ENCODE results near the gene GLT1D1. TPM values are rescaled to one million over a fixed set of nuclear protein-coding genes. Genes with fewer than 3 reads are reported as not detected.

GLT1D1 gene
- total and polyA plus RNA-seq, 2 experiments from 2014 or later: 1.4 to 4.4 TPM

DNA sequence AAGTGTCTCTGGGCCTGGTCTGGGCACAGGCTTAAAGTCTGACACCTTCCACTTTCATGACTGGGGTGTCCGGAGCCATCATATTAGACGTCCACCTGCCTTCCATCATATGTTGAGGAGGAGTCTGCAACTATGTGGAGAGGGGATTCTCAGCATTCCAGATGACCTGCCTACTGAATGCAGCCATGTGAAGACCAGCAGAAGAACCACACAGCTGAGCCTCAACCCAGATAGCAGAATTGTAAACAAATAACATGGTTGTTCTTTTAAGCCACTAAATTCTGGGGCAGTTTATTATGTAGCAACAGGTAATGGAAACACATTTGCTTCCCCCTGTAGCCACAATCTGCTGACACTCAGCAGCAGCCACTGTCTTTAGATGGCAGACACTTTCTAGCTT is 25.6 kb upstream of the GLT1D1 start:
- Histone ChIP-seq H3K4me1 (ENCODE audit: insufficient read depth) (no peaks in the 10 kb centered on the region), H3K36me3 (ENCODE audit: insufficient read depth) (no peaks in the 10 kb centered on the region; the same call in 1 of the 2 replicates), H4K20me1 (replicated peaks; ENCODE audit: insufficient read depth) (no peaks in the 10 kb centered on the region), H3K27ac (ENCODE audit: low read depth) (no peak overlapping the region), H3K27me3 (ENCODE audit: insufficient read depth) (no peaks in the 10 kb centered on the region), H3K79me2 (replicated peaks; ENCODE audit: insufficient read depth) (peaks cover 4% of the 10 kb centered on the region), H3K4me2 (no peak overlapping the region), H3K9me2 (ENCODE audit: insufficient read depth) (no peaks in the 10 kb centered on the region), H2AFZ (no peak overlapping the region), H3F3A (replicated peaks; ENCODE audit: low read depth) (no peaks in the 10 kb centered on the region), H3K4me3 (no peak overlapping the region)
- DNase-seq (ENCODE audit: low spot score): no peak
- peaks cover 66% of the 10 kb centered on the region for H3K9me3 Mint-ChIP-seq
- peaks cover 21% of the 10 kb centered on the region for H3K36me3 Mint-ChIP-seq (ENCODE audit: low read depth)
- TF ChIP-seq STAT1 (IDR thresholded peaks at IDR 0.05; ENCODE audit: unreplicated experiment) (no peak), NANOG (IDR thresholded peaks at IDR 0.05; ENCODE audit: borderline replicate concordance) (no peak), POLR2AphosphoS5 (IDR thresholded peaks at IDR 0.05; ENCODE audit: low read depth) (no peak), ZNF114 (CRISPR knock-in tag; IDR thresholded peaks at IDR 0.05) (no peak), JUNB (IDR thresholded peaks at IDR 0.05; ENCODE audit: unreplicated experiment) (no peak), EZH2 (IDR thresholded peaks at IDR 0.05; ENCODE audit: low read depth, unreplicated experiment) (no peak)
- TF ChIP-seq, protein P1, sequence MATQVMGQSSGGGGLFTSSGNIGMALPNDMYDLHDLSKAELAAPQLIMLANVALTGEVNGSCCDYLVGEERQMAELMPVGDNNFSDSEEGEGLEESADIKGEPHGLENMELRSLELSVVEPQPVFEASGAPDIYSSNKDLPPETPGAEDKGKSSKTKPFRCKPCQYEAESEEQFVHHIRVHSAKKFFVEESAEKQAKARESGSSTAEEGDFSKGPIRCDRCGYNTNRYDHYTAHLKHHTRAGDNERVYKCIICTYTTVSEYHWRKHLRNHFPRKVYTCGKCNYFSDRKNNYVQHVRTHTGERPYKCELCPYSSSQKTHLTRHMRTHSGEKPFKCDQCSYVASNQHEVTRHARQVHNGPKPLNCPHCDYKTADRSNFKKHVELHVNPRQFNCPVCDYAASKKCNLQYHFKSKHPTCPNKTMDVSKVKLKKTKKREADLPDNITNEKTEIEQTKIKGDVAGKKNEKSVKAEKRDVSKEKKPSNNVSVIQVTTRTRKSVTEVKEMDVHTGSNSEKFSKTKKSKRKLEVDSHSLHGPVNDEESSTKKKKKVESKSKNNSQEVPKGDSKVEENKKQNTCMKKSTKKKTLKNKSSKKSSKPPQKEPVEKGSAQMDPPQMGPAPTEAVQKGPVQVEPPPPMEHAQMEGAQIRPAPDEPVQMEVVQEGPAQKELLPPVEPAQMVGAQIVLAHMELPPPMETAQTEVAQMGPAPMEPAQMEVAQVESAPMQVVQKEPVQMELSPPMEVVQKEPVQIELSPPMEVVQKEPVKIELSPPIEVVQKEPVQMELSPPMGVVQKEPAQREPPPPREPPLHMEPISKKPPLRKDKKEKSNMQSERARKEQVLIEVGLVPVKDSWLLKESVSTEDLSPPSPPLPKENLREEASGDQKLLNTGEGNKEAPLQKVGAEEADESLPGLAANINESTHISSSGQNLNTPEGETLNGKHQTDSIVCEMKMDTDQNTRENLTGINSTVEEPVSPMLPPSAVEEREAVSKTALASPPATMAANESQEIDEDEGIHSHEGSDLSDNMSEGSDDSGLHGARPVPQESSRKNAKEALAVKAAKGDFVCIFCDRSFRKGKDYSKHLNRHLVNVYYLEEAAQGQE (IDR thresholded peaks at IDR 0.05; ENCODE audit: unreplicated experiment): no peak
- no peak overlapping the region for H3K27ac Mint-ChIP-seq
- H3K4me1 Mint-ChIP-seq: peaks cover 4% of the 10 kb centered on the region; the same call in 2 of the 3 replicates
- no peak overlapping the region for H3K4me3 Mint-ChIP-seq
- no peaks in the 10 kb centered on the region for H3K27me3 Mint-ChIP-seq (ENCODE audit: insufficient read depth, low read depth, poor library complexity)
- ATAC-seq: no peak

DNA sequence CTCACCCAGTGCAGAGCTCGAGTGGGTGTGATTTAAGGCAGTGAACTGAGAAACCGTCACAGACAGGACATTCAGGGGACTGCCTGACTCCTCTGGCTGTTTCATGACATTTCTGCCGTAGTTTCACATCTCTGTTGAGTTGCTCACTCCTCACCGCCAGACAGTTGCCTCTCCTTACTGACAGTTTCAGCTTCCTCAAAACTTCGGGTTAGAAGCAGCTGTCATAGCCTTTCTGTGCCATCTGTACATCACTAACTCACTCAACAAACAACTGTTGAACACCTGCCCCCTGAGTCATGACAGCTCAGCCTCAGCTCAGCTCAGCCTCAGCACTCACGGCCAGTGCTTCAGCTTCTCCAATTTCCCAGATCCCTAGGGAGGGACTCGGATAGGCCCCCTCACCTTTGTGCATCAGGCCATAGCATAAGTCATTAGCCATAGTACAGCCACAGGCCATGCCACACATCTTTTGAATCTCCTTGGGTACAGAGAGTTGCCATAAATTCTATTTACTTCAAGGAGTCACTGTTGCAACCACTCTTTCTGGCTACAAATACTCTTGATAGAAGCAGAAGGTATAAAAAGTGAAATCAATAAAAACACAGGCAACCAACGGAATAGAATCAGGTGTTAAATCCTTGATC is 23.3 kb upstream of the GLT1D1 start:
- H3K4me3 ChIP-seq: no peak overlapping the region
- Mint-ChIP-seq H3K27me3 (ENCODE audit: insufficient read depth, low read depth, poor library complexity) (no peaks in the 10 kb centered on the region), H3K36me3 (ENCODE audit: low read depth) (peaks cover 21% of the 10 kb centered on the region), H3K9me3 (peaks cover 71% of the 10 kb centered on the region), H3K4me3 (no peak overlapping the region), H3K4me1 (peaks cover under 1% of the 10 kb centered on the region; the same call in 2 of the 3 replicates), H3K27ac (no peak overlapping the region)
- no peaks in the 10 kb centered on the region for H3F3A ChIP-seq (replicated peaks; ENCODE audit: low read depth)
- H3K27me3 ChIP-seq (ENCODE audit: insufficient read depth): no peaks in the 10 kb centered on the region
- H3K4me1 ChIP-seq (ENCODE audit: insufficient read depth): no peaks in the 10 kb centered on the region
- H3K79me2 ChIP-seq (replicated peaks; ENCODE audit: insufficient read depth): no peaks in the 10 kb centered on the region
- no peak for ATAC-seq
- no peaks in the 10 kb centered on the region for H4K20me1 ChIP-seq (replicated peaks; ENCODE audit: insufficient read depth)
- no peak overlapping the region for H3K27ac ChIP-seq (ENCODE audit: low read depth)
- H3K9me2 ChIP-seq (ENCODE audit: insufficient read depth): no peaks in the 10 kb centered on the region
- H3K36me3 ChIP-seq (ENCODE audit: insufficient read depth): no peaks in the 10 kb centered on the region; the same call in 1 of the 2 replicates
- DNase-seq (ENCODE audit: low spot score): no peak
- H2AFZ ChIP-seq: no peak overlapping the region
- H3K4me2 ChIP-seq: no peak overlapping the region
- no peak for TF ChIP-seq EZH2phosphoT487 (IDR thresholded peaks at IDR 0.05; ENCODE audit: unreplicated experiment)
- no peak for TF ChIP-seq ZNF114 (CRISPR knock-in tag; IDR thresholded peaks at IDR 0.05)
- TF ChIP-seq, protein P2, sequence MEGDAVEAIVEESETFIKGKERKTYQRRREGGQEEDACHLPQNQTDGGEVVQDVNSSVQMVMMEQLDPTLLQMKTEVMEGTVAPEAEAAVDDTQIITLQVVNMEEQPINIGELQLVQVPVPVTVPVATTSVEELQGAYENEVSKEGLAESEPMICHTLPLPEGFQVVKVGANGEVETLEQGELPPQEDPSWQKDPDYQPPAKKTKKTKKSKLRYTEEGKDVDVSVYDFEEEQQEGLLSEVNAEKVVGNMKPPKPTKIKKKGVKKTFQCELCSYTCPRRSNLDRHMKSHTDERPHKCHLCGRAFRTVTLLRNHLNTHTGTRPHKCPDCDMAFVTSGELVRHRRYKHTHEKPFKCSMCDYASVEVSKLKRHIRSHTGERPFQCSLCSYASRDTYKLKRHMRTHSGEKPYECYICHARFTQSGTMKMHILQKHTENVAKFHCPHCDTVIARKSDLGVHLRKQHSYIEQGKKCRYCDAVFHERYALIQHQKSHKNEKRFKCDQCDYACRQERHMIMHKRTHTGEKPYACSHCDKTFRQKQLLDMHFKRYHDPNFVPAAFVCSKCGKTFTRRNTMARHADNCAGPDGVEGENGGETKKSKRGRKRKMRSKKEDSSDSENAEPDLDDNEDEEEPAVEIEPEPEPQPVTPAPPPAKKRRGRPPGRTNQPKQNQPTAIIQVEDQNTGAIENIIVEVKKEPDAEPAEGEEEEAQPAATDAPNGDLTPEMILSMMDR (conservative IDR thresholded peaks at IDR 0.05; ENCODE audit: low read depth in 2 of 2): no peak
- TF ChIP-seq CREB1 (CRISPR knock-in tag; IDR thresholded peaks at IDR 0.05; ENCODE audit: low read depth): no peak
- no peak for TF ChIP-seq EZH2 (IDR thresholded peaks at IDR 0.05; ENCODE audit: low read depth, unreplicated experiment)
- TF ChIP-seq NANOG (IDR thresholded peaks at IDR 0.05; ENCODE audit: borderline replicate concordance): no peak
- TF ChIP-seq POLR2AphosphoS5 (IDR thresholded peaks at IDR 0.05; ENCODE audit: low read depth): no peak
